ENCODE data around the gene FAM114A1. TPM values are rescaled to one million over a fixed set of nuclear protein-coding genes. Genes with fewer than 3 reads are reported as not detected.
"Not testable (repeated sequence)": the region's sequence is repeated elsewhere in the genome, so short reads cannot be mapped to it uniquely, and the experiment has no call there.

Gene FAM114A1
- total RNA-seq, 1 donor from 2014 or later, result 7.4 TPM

DNA sequence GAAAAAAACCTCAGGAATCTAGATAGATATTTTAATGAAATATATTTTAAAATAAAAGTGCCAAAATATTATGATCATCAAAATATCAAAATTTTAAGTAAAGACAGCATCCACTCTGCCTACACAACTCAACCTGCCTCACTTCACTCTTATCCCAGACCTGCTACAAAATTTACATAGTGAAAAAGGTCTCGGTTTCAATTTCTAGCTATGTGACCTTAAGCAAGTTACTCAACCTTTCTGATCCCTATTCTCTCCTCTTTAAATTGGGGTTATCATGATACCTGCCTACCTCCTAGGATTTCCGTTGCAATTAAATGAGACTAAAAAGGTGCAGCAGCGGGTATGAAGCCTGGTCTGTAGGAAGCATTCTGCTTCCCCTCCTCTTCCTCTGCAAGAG is 72.9 kb downstream of the FAM114A1 start:
- Histone ChIP-seq H4K20me1 (ENCODE audit: low read depth) (no peaks in the 10 kb centered on the region), H3K36me3 (no peaks in the 10 kb centered on the region), H3F3A (ENCODE audit: low read depth) (no peaks in the 10 kb centered on the region), H2AFZ (replicated peaks) (no peak overlapping the region), H3K9me3 (ENCODE audit: low read depth) (no peaks in the 10 kb centered on the region), H3K27me3 (no peaks in the 10 kb centered on the region), H3K4me1 (no peaks in the 10 kb centered on the region), H3K4me3 (no peak overlapping the region), H3K9ac (no peak overlapping the region), H3K27ac (no peak overlapping the region), H3K4me2 (no peak overlapping the region), H3K79me2 (ENCODE audit: low read depth) (no peaks in the 10 kb centered on the region)
- Mint-ChIP-seq H3K27me3 (ENCODE audit: insufficient read depth, low read depth) (no peaks in the 10 kb centered on the region), H3K9me3 (no peaks in the 10 kb centered on the region), H3K36me3 (no peaks in the 10 kb centered on the region), H3K4me1 (peaks cover 4% of the 10 kb centered on the region), H3K27ac (no peak overlapping the region), H3K4me3 (no peak overlapping the region)
- TF ChIP-seq EZH2phosphoT487 (IDR thresholded peaks at IDR 0.05), result no peak
- no peak for TF ChIP-seq EZH2 (IDR thresholded peaks at IDR 0.05)
- TF ChIP-seq CTCF (IDR thresholded peaks at IDR 0.05), result no peak
- no peak for DNase-seq (ENCODE audit: low spot score)

- H3K27me3 Mint-ChIP-seq (ENCODE audit: insufficient read depth, low read depth); H3K36me3 Mint-ChIP-seq; H3K4me3 ChIP-seq; H2AFZ ChIP-seq (replicated peaks); H3K4me2 ChIP-seq; H4K20me1 ChIP-seq (ENCODE audit: low read depth); H3K4me1 Mint-ChIP-seq; H3K36me3 ChIP-seq; H3K4me3 Mint-ChIP-seq; H3K4me1 ChIP-seq; H3K27ac Mint-ChIP-seq; H3K9me3 ChIP-seq (ENCODE audit: low read depth); H3K27me3 ChIP-seq; H3K9me3 Mint-ChIP-seq; H3K79me2 ChIP-seq (ENCODE audit: low read depth); H3K9ac ChIP-seq; H3F3A ChIP-seq (ENCODE audit: low read depth); H3K27ac ChIP-seq; DNase-seq (ENCODE audit: low spot score): not testable (repeated sequence)
These were observed 74.3 kb downstream of the FAM114A1 start for GRCh38 chr4:38941906-38942305.

DNA sequence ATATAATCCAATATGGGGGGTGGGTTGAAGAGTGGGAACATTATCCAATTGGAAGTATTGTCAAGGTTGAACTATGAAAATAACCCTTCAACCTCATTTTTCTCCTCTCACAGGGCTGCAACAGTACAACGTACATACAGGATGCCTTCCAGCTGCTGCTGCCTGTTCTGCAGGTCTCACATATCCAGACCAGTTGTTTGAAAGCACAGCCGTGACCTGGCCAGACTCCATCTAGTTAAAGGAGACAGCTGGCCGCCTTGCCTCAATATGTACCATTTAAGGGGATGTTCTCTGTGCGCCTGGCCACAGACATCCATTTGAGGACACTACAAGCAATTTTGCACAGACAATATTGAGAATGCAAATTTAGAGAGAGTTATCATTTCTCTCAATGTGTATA is 75.7 kb downstream of the FAM114A1 start:
- Histone ChIP-seq H2AFZ (replicated peaks) (no peak overlapping the region), H3K79me2 (ENCODE audit: low read depth) (no peaks in the 10 kb centered on the region), H3K9ac (no peak overlapping the region), H3K36me3 (no peaks in the 10 kb centered on the region), H3F3A (ENCODE audit: low read depth) (no peaks in the 10 kb centered on the region), H3K27me3 (no peaks in the 10 kb centered on the region), H4K20me1 (ENCODE audit: low read depth) (no peaks in the 10 kb centered on the region), H3K27ac (no peak overlapping the region), H3K4me3 (no peak overlapping the region), H3K4me1 (no peaks in the 10 kb centered on the region), H3K4me2 (no peak overlapping the region), H3K9me3 (ENCODE audit: low read depth) (no peaks in the 10 kb centered on the region)
- no peak overlapping the region for H3K4me3 Mint-ChIP-seq
- H3K36me3 Mint-ChIP-seq, result no peaks in the 10 kb centered on the region
- TF ChIP-seq EZH2phosphoT487 (IDR thresholded peaks at IDR 0.05) (no peak), CTCF (IDR thresholded peaks at IDR 0.05) (no peak), EZH2 (IDR thresholded peaks at IDR 0.05) (no peak)
- H3K27me3 Mint-ChIP-seq (ENCODE audit: insufficient read depth, low read depth), result no peaks in the 10 kb centered on the region
- peaks cover 12% of the 10 kb centered on the region for H3K4me1 Mint-ChIP-seq
- DNase-seq (ENCODE audit: low spot score), result no peak
- no peak overlapping the region for H3K27ac Mint-ChIP-seq
- H3K9me3 Mint-ChIP-seq, result no peaks in the 10 kb centered on the region

GRCh38 chr4:38944440-38944839 is 76.8 kb downstream of the FAM114A1 start:
- Histone ChIP-seq H2AFZ (replicated peaks) (no peak overlapping the region), H3K9me3 (ENCODE audit: low read depth) (no peaks in the 10 kb centered on the region), H3F3A (ENCODE audit: low read depth) (no peaks in the 10 kb centered on the region), H3K27me3 (no peaks in the 10 kb centered on the region), H4K20me1 (ENCODE audit: low read depth) (no peaks in the 10 kb centered on the region), H3K4me3 (no peak overlapping the region), H3K9ac (no peak overlapping the region), H3K4me1 (no peaks in the 10 kb centered on the region), H3K27ac (no peak overlapping the region), H3K79me2 (ENCODE audit: low read depth) (no peaks in the 10 kb centered on the region), H3K4me2 (no peak overlapping the region), H3K36me3 (no peaks in the 10 kb centered on the region)
- no peak for DNase-seq (ENCODE audit: low spot score)
- Mint-ChIP-seq H3K4me3 (no peak overlapping the region), H3K36me3 (no peaks in the 10 kb centered on the region), H3K9me3 (no peaks in the 10 kb centered on the region), H3K27ac (no peak overlapping the region), H3K27me3 (ENCODE audit: insufficient read depth, low read depth) (no peaks in the 10 kb centered on the region), H3K4me1 (peaks cover 19% of the 10 kb centered on the region)
- TF ChIP-seq CTCF (IDR thresholded peaks at IDR 0.05) (no peak), EZH2 (IDR thresholded peaks at IDR 0.05) (no peak), EZH2phosphoT487 (IDR thresholded peaks at IDR 0.05) (no peak)

Measured in neural progenitor cell (in vitro differentiated cells).